Stimulated activated CD8-positive, alpha-beta memory T cell treated with anti-CD3 and anti-CD28 coated beads, Interleukin-2, amount 100 ng/mL, for 1 hour (primary cell): ENCODE data around the gene ZBTB33.

Source experiments
- DNase-seq, 2 donors: peaks; one replicate each; pipeline ENCODE4 v3.0.0-alpha.2; 2020; ENCODE audit warnings: low read depth in 2 of 2

The ZBTB33 gene

DNA sequence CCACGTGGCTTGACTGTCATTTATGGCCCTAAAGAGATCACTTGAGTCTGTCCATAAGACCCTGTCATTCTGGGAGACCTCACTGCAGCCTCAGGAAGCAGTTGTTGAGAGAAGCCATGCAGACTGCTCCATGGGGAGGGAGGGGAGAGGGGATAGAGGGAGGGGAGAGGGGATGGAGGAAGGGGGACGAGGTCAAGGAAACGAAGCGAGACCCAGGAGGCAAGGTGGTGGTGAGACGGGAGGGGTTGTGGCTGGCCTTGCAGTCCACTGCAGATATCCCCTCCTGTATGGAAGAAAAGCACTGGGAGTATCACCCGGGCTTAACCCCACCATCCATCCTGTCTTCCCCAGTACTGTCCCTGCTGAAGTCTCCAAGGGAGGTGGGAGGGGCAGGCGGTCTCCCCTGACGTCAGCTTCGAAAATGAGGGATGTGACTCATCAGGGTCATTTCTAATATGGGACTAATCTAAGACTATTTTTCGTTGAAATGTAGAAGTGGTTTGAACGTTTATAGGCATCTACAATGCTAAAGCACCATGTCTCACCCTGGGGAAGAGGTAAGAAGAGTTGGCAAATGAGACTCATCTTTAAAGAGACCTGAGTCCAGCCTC is 55.0 kb downstream of the ZBTB33 start:
- DNase-seq, result no peak

DNA sequence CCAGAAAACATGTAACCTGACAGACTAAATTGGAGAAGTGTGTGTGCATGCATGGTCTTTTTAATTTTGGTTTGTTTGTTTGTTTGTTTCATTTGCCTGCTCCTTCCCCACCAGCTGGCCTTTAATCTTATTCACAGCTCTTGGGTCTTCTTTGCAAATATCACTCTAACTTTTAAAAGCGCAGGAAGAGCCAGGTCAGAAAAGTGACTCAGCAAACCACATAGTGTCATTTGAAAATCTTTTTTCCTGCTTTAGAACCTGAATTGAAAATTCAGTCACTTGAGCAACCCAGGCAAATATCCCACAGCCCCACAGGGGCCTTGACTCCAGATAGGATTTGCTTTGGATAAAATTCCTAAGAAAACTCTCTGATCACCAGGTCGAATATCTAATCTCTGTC is 56.0 kb downstream of the ZBTB33 start:
- DNase-seq, result no peak
